ENCODE measurements around the gene BMAL2. TPM values are rescaled to one million over a fixed set of nuclear protein-coding genes. Genes with fewer than 3 reads are reported as not detected.
A peak's percentile ranks its signal among the peaks of the same experiment; 100 is the strongest.

BMAL2 gene
- total RNA-seq, 3 donors from 2014 or later: 2.2 to 3.9 (median 3.6) TPM

DNA sequence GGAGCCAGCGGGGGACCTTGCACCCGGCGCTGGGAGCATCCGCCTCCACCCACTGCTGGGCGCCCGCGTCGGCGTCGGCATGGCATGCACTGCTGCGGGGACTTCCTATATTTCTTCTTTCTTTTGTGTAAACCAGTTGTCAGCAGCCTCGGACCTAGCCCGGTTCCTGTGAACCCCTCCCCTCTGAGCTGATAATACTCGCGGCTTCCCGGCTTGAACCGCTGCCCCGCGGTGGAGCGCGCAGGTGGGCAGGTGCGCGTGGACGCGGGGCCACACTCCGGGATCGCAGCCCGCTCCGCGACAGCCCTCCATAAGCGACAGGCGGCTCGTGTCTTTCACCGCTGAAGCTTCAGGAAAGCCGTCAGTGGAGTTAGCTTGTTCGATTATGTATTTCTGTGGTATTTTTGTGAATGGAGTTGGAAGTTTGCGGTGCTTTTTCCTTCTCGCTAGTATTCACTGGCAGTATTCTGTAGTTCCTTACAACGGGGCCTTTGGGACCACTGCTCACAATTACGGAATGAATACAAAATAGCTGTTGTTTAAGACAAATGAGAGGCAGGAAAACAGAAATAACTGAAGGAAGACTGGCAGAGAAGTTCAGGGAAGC lies 870 bp downstream of the BMAL2 start:
- intact Hi-C loops (cut with DNase I, micrococcal nuclease): no loop called here
- peak overlapping the region; percentile 22 for H3K4me3 ChIP-seq
- peaks cover 6% of the 10 kb centered on the region for H3K4me1 ChIP-seq (ENCODE audit: low read depth)
- peak; percentile 56 to 71 (median 66) for DNase-seq
- H3K36me3 ChIP-seq (ENCODE audit: low read depth): no peaks in the 10 kb centered on the region
- TF ChIP-seq, protein P1, sequence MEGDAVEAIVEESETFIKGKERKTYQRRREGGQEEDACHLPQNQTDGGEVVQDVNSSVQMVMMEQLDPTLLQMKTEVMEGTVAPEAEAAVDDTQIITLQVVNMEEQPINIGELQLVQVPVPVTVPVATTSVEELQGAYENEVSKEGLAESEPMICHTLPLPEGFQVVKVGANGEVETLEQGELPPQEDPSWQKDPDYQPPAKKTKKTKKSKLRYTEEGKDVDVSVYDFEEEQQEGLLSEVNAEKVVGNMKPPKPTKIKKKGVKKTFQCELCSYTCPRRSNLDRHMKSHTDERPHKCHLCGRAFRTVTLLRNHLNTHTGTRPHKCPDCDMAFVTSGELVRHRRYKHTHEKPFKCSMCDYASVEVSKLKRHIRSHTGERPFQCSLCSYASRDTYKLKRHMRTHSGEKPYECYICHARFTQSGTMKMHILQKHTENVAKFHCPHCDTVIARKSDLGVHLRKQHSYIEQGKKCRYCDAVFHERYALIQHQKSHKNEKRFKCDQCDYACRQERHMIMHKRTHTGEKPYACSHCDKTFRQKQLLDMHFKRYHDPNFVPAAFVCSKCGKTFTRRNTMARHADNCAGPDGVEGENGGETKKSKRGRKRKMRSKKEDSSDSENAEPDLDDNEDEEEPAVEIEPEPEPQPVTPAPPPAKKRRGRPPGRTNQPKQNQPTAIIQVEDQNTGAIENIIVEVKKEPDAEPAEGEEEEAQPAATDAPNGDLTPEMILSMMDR (IDR thresholded peaks at IDR 0.05): no peak
- H3K9me3 ChIP-seq: no peaks in the 10 kb centered on the region
- ATAC-seq: peak; percentile 72

DNA sequence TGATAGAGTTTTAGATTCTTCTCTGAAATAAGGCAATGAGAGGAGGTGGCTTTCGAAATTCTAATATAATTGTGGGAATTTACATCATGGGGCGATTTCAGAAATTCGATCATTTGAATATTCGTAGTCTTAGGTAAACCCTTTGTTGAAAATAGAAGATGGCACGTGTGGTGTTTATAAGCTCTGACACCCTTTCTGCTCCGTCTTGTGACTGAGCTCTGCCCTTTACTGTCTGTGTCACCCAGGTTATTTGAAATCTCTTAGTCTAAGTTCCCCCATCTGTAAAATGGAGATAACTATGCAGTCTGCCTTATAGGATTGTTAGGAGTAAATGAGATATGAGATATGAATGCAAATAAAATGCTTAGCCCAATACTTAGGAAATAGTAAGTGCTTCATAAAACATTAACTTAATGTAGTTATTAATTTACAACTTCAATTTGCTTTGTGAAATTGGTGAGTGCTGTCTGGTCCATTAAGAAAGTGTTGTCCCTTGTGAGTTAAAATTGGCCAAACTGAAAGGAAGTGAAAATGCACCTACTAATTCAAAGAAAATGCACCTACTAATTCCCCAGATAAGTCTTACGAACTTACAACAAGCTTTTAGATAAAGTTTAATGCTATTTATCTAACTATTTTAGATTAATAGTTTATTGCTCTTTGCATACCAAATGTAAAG lies 1.5 kb downstream of the BMAL2 start:
- TF ChIP-seq, protein P1 (IDR thresholded peaks at IDR 0.05): no peak
- Histone ChIP-seq H3K4me1 (ENCODE audit: low read depth) (peaks cover 6% of the 10 kb centered on the region), H3K4me3 (no peak overlapping the region), H3K36me3 (ENCODE audit: low read depth) (no peaks in the 10 kb centered on the region), H3K9me3 (no peaks in the 10 kb centered on the region)
- intact Hi-C loops (cut with DNase I, micrococcal nuclease): no loop called here
- ATAC-seq: no peak
- DNase-seq: no peak

DNA sequence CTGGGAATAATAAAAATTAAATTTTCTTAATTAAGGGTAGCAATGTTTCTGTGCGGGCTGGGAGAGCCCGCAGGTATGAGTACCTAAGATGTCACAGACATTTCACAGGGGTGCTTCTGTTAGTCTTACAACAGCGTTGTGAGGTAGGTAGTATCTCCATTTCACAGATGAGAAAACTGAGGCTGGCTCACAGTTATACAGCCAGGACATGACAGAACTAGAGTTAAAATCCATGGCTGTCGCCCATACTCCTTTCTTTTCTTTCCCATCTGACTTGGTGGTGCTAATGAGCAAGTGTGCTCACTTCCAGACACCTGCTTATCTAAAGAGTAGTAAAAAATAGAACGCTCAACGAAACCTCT lies 2.1 kb downstream of the BMAL2 start:
- no peak for DNase-seq
- intact Hi-C loops (cut with DNase I, micrococcal nuclease): no loop called here

DNA sequence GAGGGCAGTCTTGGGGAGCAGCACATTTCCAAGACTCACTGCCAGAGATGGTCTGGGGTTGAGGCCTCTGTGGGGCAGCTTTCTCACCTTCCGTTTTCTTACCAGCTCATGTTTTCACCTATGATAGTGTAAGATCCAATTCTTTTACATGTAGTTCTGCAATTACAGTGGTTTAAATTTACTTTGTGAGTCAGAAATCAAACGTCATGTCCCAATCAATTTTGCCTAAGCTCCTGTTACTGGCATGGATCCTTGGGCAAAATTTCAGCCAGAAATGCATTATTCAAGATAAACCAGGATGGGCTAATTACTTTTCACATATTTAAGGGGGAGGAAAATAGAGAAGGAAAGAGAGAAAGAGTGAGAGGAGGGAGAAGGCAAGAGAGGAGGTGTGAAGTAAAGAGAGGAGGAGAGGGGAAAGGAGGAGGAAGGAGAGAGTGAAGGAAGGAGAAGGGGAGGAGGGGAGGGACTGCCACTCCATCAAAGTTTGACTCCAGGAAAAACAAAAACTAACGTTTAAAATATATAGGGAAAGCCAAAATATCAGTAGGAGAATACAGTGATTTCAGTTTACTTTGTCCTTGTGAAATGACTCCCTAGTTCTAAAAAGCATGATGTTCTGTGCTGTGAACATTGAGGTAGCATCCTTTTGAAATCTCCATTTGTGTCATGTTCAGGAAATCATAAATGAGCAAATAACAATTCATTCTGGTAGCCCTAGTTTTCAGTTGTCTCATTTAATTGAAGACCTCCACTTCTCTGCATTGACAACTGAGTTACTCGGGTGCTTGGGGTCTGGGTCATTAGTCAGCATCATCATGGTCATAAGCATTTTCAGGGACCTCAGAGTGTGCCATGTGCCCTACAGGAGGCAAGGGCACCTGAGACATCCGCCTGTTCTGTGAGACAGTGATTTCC lies 3.0 kb downstream of the BMAL2 start:
- Histone ChIP-seq H3K36me3 (ENCODE audit: low read depth) (no peaks in the 10 kb centered on the region), H3K4me3 (no peak overlapping the region), H3K4me1 (ENCODE audit: low read depth) (peaks cover 6% of the 10 kb centered on the region), H3K9me3 (no peaks in the 10 kb centered on the region)
- DNase-seq (no peak), ATAC-seq (no peak)
- TF ChIP-seq, protein P1 (IDR thresholded peaks at IDR 0.05): no peak
- intact Hi-C loops (cut with DNase I, micrococcal nuclease): no loop called here

More for the DNA sequence above, 2.1 kb downstream of the BMAL2 start:
- TF ChIP-seq, protein P1 (IDR thresholded peaks at IDR 0.05): no peak
- Histone ChIP-seq H3K9me3 (no peaks in the 10 kb centered on the region), H3K4me3 (no peak overlapping the region), H3K36me3 (ENCODE audit: low read depth) (no peaks in the 10 kb centered on the region), H3K4me1 (ENCODE audit: low read depth) (peaks cover 6% of the 10 kb centered on the region)
- ATAC-seq: no peak

DNA sequence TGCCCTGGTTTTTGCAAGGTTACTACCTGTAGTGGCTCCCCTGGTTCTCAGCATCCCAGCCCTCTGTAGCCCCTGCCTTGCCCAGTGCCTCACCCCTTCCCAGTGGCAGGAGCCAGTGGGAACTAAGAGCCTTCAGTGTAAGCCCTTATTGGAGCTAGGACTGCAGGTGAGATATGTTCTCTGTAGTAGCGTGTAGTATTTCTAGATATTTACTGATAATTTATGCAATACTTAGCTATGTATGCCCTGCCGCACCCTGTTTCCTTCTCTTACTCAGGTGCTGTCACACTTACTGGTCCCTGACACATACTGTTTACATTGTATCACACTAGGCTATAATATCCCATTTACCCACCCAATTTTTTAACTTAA lies 3.6 kb downstream of the BMAL2 start:
- DNase-seq: no peak
- no peaks in the 10 kb centered on the region for H3K36me3 ChIP-seq (ENCODE audit: low read depth)
- intact Hi-C loops (cut with DNase I, micrococcal nuclease): no loop called here
- no peak for ATAC-seq
- peaks cover 6% of the 10 kb centered on the region for H3K4me1 ChIP-seq (ENCODE audit: low read depth)
- H3K4me3 ChIP-seq: no peak overlapping the region
- no peaks in the 10 kb centered on the region for H3K9me3 ChIP-seq
- TF ChIP-seq, protein P1 (IDR thresholded peaks at IDR 0.05): no peak
